ENCODE data around the gene PATE2. TPM values are rescaled to one million over a fixed set of nuclear protein-coding genes. Genes with fewer than 3 reads are reported as not detected.

The PATE2 gene
- not detected in 2 replicates for total RNA-seq
- 0.09 TPM for total RNA-seq (2013)
- polyA plus RNA-seq, result not detected in 2 replicates
- polyA minus RNA-seq, result not detected in 2 replicates

DNA sequence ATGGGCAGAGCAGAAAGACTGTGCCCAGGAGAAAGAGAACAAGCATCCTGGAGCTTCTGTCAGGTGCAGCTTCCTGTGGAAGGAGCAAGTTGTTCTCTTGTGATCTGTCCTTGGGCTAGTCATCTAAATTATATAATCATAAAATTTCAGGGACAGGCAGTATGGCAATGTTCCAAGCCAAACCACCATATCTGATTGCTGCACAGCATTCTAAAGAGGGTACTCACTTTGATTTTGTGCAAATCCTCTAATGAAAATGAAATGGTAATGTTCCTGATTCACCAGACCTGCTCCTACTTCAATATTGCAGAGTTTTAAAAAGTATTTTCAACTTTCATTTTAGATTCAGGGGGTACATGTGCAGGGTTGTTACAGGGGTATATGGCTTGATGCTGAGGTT lies at the start of gene PATE2:
Gene PATE2 (minus strand): TSS at position 101 of the 400 bp plus-strand sequence. CDS start 55 bp downstream, at position 46.
- intact Hi-C loops (cut with micrococcal nuclease), result no loop called here
- no peak within 1 kb of the TSS for H3K4me3 Mint-ChIP-seq
- H2AFZ ChIP-seq (ENCODE audit: insufficient read depth, low read depth, low read length, poor library complexity, severe bottlenecking), result no peak within 1 kb of the TSS
- no peaks in the 10 kb centered on the region for H3K9me3 Mint-ChIP-seq (ENCODE audit: insufficient read depth)
- H3K9me3 ChIP-seq (ENCODE audit: control extremely low read depth in 1 of 3, control insufficient read depth in 2 of 3, insufficient read depth in 1 of 3, low read length in 2 of 3), result no peaks in the 10 kb centered on the region
- peaks cover 27% of the 10 kb centered on the region for H3K27me3 Mint-ChIP-seq
- DNase-seq, result no peak
- no peaks in the 10 kb centered on the region for H3K4me1 Mint-ChIP-seq
- no peaks in the 10 kb centered on the region for H3K4me1 ChIP-seq (ENCODE audit: control insufficient read depth in 2 of 2, insufficient read depth in 2 of 2, low read length in 2 of 2)
- no peaks in the 10 kb centered on the region for H3K79me2 ChIP-seq (ENCODE audit: control insufficient read depth, insufficient read depth, low read length)
- H3K27ac ChIP-seq (ENCODE audit: low read length in 2 of 2), result no peak within 1 kb of the TSS
- no peaks in the 10 kb centered on the region for H3K27me3 ChIP-seq (replicated peaks in 1 of 4; ENCODE audit: control extremely low read depth in 1 of 4, control insufficient read depth in 3 of 4, insufficient read depth in 4 of 4, low read length in 3 of 4)
- no peaks in the 10 kb centered on the region for H3K36me3 ChIP-seq (replicated peaks in 1 of 2; ENCODE audit: control extremely low read depth in 1 of 2, control insufficient read depth in 1 of 2, extremely low read depth in 1 of 2, insufficient read depth in 2 of 2, low read length in 1 of 2)
- no peak within 1 kb of the TSS for H3K4me2 ChIP-seq (replicated peaks; ENCODE audit: low read depth, low read length, poor library complexity, severe bottlenecking)
- TF ChIP-seq, protein P1, sequence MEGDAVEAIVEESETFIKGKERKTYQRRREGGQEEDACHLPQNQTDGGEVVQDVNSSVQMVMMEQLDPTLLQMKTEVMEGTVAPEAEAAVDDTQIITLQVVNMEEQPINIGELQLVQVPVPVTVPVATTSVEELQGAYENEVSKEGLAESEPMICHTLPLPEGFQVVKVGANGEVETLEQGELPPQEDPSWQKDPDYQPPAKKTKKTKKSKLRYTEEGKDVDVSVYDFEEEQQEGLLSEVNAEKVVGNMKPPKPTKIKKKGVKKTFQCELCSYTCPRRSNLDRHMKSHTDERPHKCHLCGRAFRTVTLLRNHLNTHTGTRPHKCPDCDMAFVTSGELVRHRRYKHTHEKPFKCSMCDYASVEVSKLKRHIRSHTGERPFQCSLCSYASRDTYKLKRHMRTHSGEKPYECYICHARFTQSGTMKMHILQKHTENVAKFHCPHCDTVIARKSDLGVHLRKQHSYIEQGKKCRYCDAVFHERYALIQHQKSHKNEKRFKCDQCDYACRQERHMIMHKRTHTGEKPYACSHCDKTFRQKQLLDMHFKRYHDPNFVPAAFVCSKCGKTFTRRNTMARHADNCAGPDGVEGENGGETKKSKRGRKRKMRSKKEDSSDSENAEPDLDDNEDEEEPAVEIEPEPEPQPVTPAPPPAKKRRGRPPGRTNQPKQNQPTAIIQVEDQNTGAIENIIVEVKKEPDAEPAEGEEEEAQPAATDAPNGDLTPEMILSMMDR (IDR thresholded peaks at IDR 0.05), result no peak
- TF ChIP-seq EZH2 (IDR thresholded peaks at IDR 0.05; ENCODE audit: borderline replicate concordance, insufficient read depth, low read depth, low read length, poor library complexity, severe bottlenecking), result no peak
- ChIA-PET CTCF (no interaction called here), POLR2A (no interaction called here)
- no peak within 1 kb of the TSS for H3K9ac ChIP-seq (ENCODE audit: low read length)
- no peak within 1 kb of the TSS for H3K27ac Mint-ChIP-seq
- ATAC-seq (ENCODE audit: low read depth), result no peak
- no peak within 1 kb of the TSS for H3K4me3 ChIP-seq (ENCODE audit: control extremely low read depth in 1 of 5, extremely low read depth in 1 of 5, insufficient read depth in 1 of 5, low read depth in 2 of 5, low read length in 4 of 5)
- H4K20me1 ChIP-seq (ENCODE audit: control insufficient read depth, insufficient read depth, low read length, poor library complexity, severe bottlenecking), result no peaks in the 10 kb centered on the region

DNA sequence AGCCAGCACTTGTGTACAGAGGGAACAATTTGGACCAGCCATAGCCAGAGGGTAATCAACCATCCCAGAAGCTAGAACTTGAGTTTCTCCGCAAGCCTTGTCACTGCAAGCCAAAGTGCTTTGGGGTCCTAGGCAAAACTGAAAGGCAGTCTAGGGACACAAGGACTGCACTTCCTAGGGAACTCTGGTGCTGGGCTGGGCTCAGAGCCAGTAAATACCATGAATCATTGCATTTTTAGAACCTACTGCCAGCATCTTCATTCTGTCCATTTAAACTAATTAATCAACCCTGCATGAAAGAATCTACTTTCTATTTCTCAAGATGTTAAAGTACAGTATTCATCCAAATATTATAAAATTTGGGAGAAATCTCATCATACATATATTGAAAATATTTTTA lies 29.3 kb upstream of the PATE2 start:
- H2AFZ ChIP-seq (ENCODE audit: insufficient read depth, low read depth, low read length, poor library complexity, severe bottlenecking), result no peak overlapping the region
- H3K4me1 Mint-ChIP-seq, result no peaks in the 10 kb centered on the region
- H3K79me2 ChIP-seq (ENCODE audit: control insufficient read depth, insufficient read depth, low read length), result no peaks in the 10 kb centered on the region
- intact Hi-C loops (cut with micrococcal nuclease), result no loop called here
- no peaks in the 10 kb centered on the region for H3K27me3 ChIP-seq (replicated peaks in 1 of 4; ENCODE audit: control extremely low read depth in 1 of 4, control insufficient read depth in 3 of 4, insufficient read depth in 4 of 4, low read length in 3 of 4)
- no peak overlapping the region for H3K27ac ChIP-seq (ENCODE audit: low read length in 2 of 2)
- 94% methylated on average over 1 of the region's 1 CpG for WGBS (ENCODE audit: insufficient coverage)
- H3K9me3 ChIP-seq (ENCODE audit: control extremely low read depth in 1 of 3, control insufficient read depth in 2 of 3, insufficient read depth in 1 of 3, low read length in 2 of 3), result peaks cover 0 to 9% (median 4%) of the 10 kb centered on the region in 3 donors
- no peak for ATAC-seq (ENCODE audit: low read depth)
- no peak overlapping the region for H3K4me2 ChIP-seq (replicated peaks; ENCODE audit: low read depth, low read length, poor library complexity, severe bottlenecking)
- POLR2A ChIA-PET, result no interaction called here
- H3K9ac ChIP-seq (ENCODE audit: low read length), result no peak overlapping the region
- no peaks in the 10 kb centered on the region for H3K4me1 ChIP-seq (ENCODE audit: control insufficient read depth in 2 of 2, insufficient read depth in 2 of 2, low read length in 2 of 2)
- no peak for DNase-seq
- CTCF ChIA-PET, result no interaction called here
- no peaks in the 10 kb centered on the region for H4K20me1 ChIP-seq (ENCODE audit: control insufficient read depth, insufficient read depth, low read length, poor library complexity, severe bottlenecking)
- H3K9me3 Mint-ChIP-seq (ENCODE audit: insufficient read depth), result peaks cover 9% of the 10 kb centered on the region
- no peak overlapping the region for H3K27ac Mint-ChIP-seq
- no peak overlapping the region for H3K4me3 ChIP-seq (ENCODE audit: control extremely low read depth in 1 of 5, extremely low read depth in 1 of 5, insufficient read depth in 1 of 5, low read depth in 2 of 5, low read length in 4 of 5)
- H3K36me3 ChIP-seq (replicated peaks in 1 of 2; ENCODE audit: control extremely low read depth in 1 of 2, control insufficient read depth in 1 of 2, extremely low read depth in 1 of 2, insufficient read depth in 2 of 2, low read length in 1 of 2), result no peaks in the 10 kb centered on the region
- TF ChIP-seq, protein P1 (IDR thresholded peaks at IDR 0.05), result no peak
- no peak for TF ChIP-seq EZH2 (IDR thresholded peaks at IDR 0.05; ENCODE audit: borderline replicate concordance, insufficient read depth, low read depth, low read length, poor library complexity, severe bottlenecking)
- no peak overlapping the region for H3K4me3 Mint-ChIP-seq
- H3K27me3 Mint-ChIP-seq, result no peaks in the 10 kb centered on the region
